ENCODE results near the gene SETD7.

GRCh38 chr4:139461022-139461628, 94.9 kb downstream of the SETD7 start:
- no peak for TF ChIP-seq MAX (IDR thresholded peaks at IDR 0.05; ENCODE audit: insufficient read depth, insufficient read length)
- no peak for TF ChIP-seq CTCF (IDR thresholded peaks at IDR 0.05; ENCODE audit: extremely low read depth in 1 of 2, insufficient read depth in 1 of 2, low read depth in 1 of 2, low read length in 2 of 2)
- no peak for TF ChIP-seq POLR2AphosphoS5 (IDR thresholded peaks at IDR 0.05; ENCODE audit: insufficient read depth, low read depth, low read length)
- no peak for TF ChIP-seq EZH2 (IDR thresholded peaks at IDR 0.05; ENCODE audit: borderline replicate concordance, low read depth, low read length, severe bottlenecking)
- no peak for TF ChIP-seq POLR2A (IDR thresholded peaks at IDR 0.05; ENCODE audit: low read depth, low read length)

All from endothelial cell of umbilical vein (primary cell).